ENCODE results near the gene RABL2B. TPM values are rescaled to one million over a fixed set of nuclear protein-coding genes. Genes with fewer than 3 reads are reported as not detected.
A peak's percentile ranks its signal among the peaks of the same experiment; 100 is the strongest.

The RABL2B gene
- total RNA-seq, 1 donor from 2014 or later: 13.9 TPM

- H3K4me2 ChIP-seq: peak overlapping the region; percentile 89
- Mint-ChIP-seq H3K4me3 (peak overlapping the region; percentile 43), H3K9me3 (peaks cover 2% of the 10 kb centered on the region), H3K27ac (no peak overlapping the region), H3K4me1 (peaks cover 10% of the 10 kb centered on the region), H3K36me3 (peaks cover 38% of the 10 kb centered on the region), H3K27me3 (ENCODE audit: insufficient read depth, low read depth) (peaks cover 20% of the 10 kb centered on the region)
- H3K27ac ChIP-seq: no peak overlapping the region
- H4K20me1 ChIP-seq (ENCODE audit: low read depth): peaks cover 47% of the 10 kb centered on the region
- H3K9me3 ChIP-seq (ENCODE audit: low read depth): no peaks in the 10 kb centered on the region
- no peaks in the 10 kb centered on the region for H3F3A ChIP-seq (ENCODE audit: low read depth)
- H3K36me3 ChIP-seq: no peaks in the 10 kb centered on the region
- peak overlapping the region; percentile 49 for H3K4me3 ChIP-seq
- H3K4me1 ChIP-seq: peaks cover 5% of the 10 kb centered on the region
- H3K79me2 ChIP-seq (ENCODE audit: low read depth): no peaks in the 10 kb centered on the region
- H3K9ac ChIP-seq: no peak overlapping the region
- peak overlapping the region; percentile 50 for H2AFZ ChIP-seq (replicated peaks)
- TF ChIP-seq EZH2 (IDR thresholded peaks at IDR 0.05): no peak
- no peak for TF ChIP-seq CTCF (IDR thresholded peaks at IDR 0.05)
- TF ChIP-seq EZH2phosphoT487 (IDR thresholded peaks at IDR 0.05): no peak
- peak; percentile 29 for DNase-seq (ENCODE audit: low spot score)
- peaks cover 57% of the 10 kb centered on the region for H3K27me3 ChIP-seq
Observed at GRCh38 chr22:50719814-50720300, 63.6 kb downstream of the RABL2B start.

- H3K27me3 Mint-ChIP-seq (ENCODE audit: insufficient read depth, low read depth): peaks cover 21% of the 10 kb centered on the region
- H3K36me3 ChIP-seq: no peaks in the 10 kb centered on the region
Observed at GRCh38 chr22:50718352-50718709, 65.1 kb downstream of the RABL2B start.

GRCh38 chr22:50717709-50718351, 65.6 kb downstream of the RABL2B start:
- H3K9ac ChIP-seq: no peak overlapping the region
- no peaks in the 10 kb centered on the region for H3K9me3 ChIP-seq (ENCODE audit: low read depth)
- no peaks in the 10 kb centered on the region for H3K36me3 ChIP-seq
- H3K9me3 Mint-ChIP-seq: peaks cover 2% of the 10 kb centered on the region
- no peak overlapping the region for H2AFZ ChIP-seq (replicated peaks)
- H3K4me2 ChIP-seq: no peak overlapping the region
- H3K36me3 Mint-ChIP-seq: peaks cover 29% of the 10 kb centered on the region
- TF ChIP-seq EZH2 (IDR thresholded peaks at IDR 0.05): no peak
- TF ChIP-seq EZH2phosphoT487 (IDR thresholded peaks at IDR 0.05): no peak
- no peak for TF ChIP-seq CTCF (IDR thresholded peaks at IDR 0.05)
- peaks cover 55% of the 10 kb centered on the region for H3K27me3 ChIP-seq
- no peak overlapping the region for H3K4me3 Mint-ChIP-seq
- peaks cover 21% of the 10 kb centered on the region for H3K27me3 Mint-ChIP-seq (ENCODE audit: insufficient read depth, low read depth)
- no peak overlapping the region for H3K27ac ChIP-seq
- no peak overlapping the region for H3K4me3 ChIP-seq
- DNase-seq (ENCODE audit: low spot score): no peak
- no peaks in the 10 kb centered on the region for H3F3A ChIP-seq (ENCODE audit: low read depth)
- no peaks in the 10 kb centered on the region for H3K79me2 ChIP-seq (ENCODE audit: low read depth)
- peaks cover 36% of the 10 kb centered on the region for H4K20me1 ChIP-seq (ENCODE audit: low read depth)
- peaks cover 5% of the 10 kb centered on the region for H3K4me1 ChIP-seq
- H3K4me1 Mint-ChIP-seq: peaks cover 8% of the 10 kb centered on the region
- no peak overlapping the region for H3K27ac Mint-ChIP-seq

More at GRCh38 chr22:50718352-50718709, 65.1 kb downstream of the RABL2B start:
- Histone ChIP-seq H3K27me3 (peaks cover 57% of the 10 kb centered on the region), H2AFZ (replicated peaks) (no peak overlapping the region), H3K4me2 (no peak overlapping the region), H4K20me1 (ENCODE audit: low read depth) (peaks cover 36% of the 10 kb centered on the region), H3K4me1 (peaks cover 5% of the 10 kb centered on the region), H3F3A (ENCODE audit: low read depth) (no peaks in the 10 kb centered on the region), H3K9ac (no peak overlapping the region), H3K27ac (no peak overlapping the region), H3K9me3 (ENCODE audit: low read depth) (no peaks in the 10 kb centered on the region), H3K4me3 (no peak overlapping the region), H3K79me2 (ENCODE audit: low read depth) (no peaks in the 10 kb centered on the region)
- Mint-ChIP-seq H3K27ac (no peak overlapping the region), H3K36me3 (peaks cover 32% of the 10 kb centered on the region), H3K4me1 (peaks cover 8% of the 10 kb centered on the region), H3K9me3 (peaks cover 2% of the 10 kb centered on the region), H3K4me3 (no peak overlapping the region)
- no peak for TF ChIP-seq EZH2 (IDR thresholded peaks at IDR 0.05)
- no peak for TF ChIP-seq CTCF (IDR thresholded peaks at IDR 0.05)
- TF ChIP-seq EZH2phosphoT487 (IDR thresholded peaks at IDR 0.05): no peak
- no peak for DNase-seq (ENCODE audit: low spot score)

Other genes starting within 250 kb of the RABL2B start
- not detected in 2 replicates for gene KLHDC7B, start 237.7 kb downstream of the RABL2B start, total RNA-seq (ENCODE audit: low replicate concordance)
- 2.8 TPM in 1 of 2 replicates, not detected in the other for gene SYCE3, start 220.7 kb downstream of the RABL2B start, total RNA-seq (ENCODE audit: low replicate concordance)
- 33.9 and 49.6 TPM in 2 replicates for gene CPT1B, start 205.2 kb downstream of the RABL2B start, total RNA-seq (ENCODE audit: low replicate concordance)
- 67.4 and 93.9 TPM in 2 replicates for gene CHKB, start 200.8 kb downstream of the RABL2B start, total RNA-seq (ENCODE audit: low replicate concordance)
- 0.74 TPM in 1 of 2 replicates, not detected in the other for gene MAPK8IP2, start 182.8 kb downstream of the RABL2B start, total RNA-seq (ENCODE audit: low replicate concordance)
- 4.2 and 18.4 TPM in 2 replicates for gene ARSA, start 155.5 kb downstream of the RABL2B start, total RNA-seq (ENCODE audit: low replicate concordance)
- 0.65 and 3.6 TPM in 2 replicates for gene SHANK3, start 110.8 kb downstream of the RABL2B start, total RNA-seq (ENCODE audit: low replicate concordance)
- gene ACR, start 45.4 kb downstream of the RABL2B start, total RNA-seq (ENCODE audit: low replicate concordance): not detected in 2 replicates

All from neural progenitor cell (in vitro differentiated cells).